ENCODE measurements around the gene TMEM205. TPM values are rescaled to one million over a fixed set of nuclear protein-coding genes. Genes with fewer than 3 reads are reported as not detected.

TMEM205 gene
- total and polyA plus RNA-seq, 2 of the 13 experiments (the other 11 are each of a cell fraction or from before 2014, with no cell fraction given), result 45.5 to 98.7 TPM

- no peak for TF ChIP-seq ELF3 (CRISPR knock-in tag; IDR thresholded peaks at IDR 0.05)
- no peak for TF ChIP-seq ZNF639 (CRISPR knock-in tag; conservative IDR thresholded peaks at IDR 0.05)
- peak; percentile 90 for TF ChIP-seq SP5 (CRISPR knock-in tag; IDR thresholded peaks at IDR 0.05; ENCODE audit: borderline replicate concordance, low read depth)
- TF ChIP-seq POLR2G (IDR thresholded peaks at IDR 0.05; ENCODE audit: low read depth, low read length), result peak; percentile 61
- TF ChIP-seq ZNF563 (CRISPR knock-in tag; IDR thresholded peaks at IDR 0.05), result peak; percentile 41; the same call in 1 of the 2 replicates
- 0 out of 2 replicates have a peak, but pooled peaks have one; percentile 26 for TF ChIP-seq SP4 (CRISPR knock-in tag; IDR thresholded peaks at IDR 0.05)
- TF ChIP-seq GATA4 (IDR thresholded peaks at IDR 0.05; ENCODE audit: borderline replicate concordance, low read depth), result peak; percentile 23; the same call in 1 of the 2 replicates
- TF ChIP-seq SIN3A (IDR thresholded peaks at IDR 0.05; ENCODE audit: borderline replicate concordance, low read depth, low read length), result 0 out of 2 replicates have a peak, but pooled peaks have one; percentile 23
- TF ChIP-seq, protein P1, sequence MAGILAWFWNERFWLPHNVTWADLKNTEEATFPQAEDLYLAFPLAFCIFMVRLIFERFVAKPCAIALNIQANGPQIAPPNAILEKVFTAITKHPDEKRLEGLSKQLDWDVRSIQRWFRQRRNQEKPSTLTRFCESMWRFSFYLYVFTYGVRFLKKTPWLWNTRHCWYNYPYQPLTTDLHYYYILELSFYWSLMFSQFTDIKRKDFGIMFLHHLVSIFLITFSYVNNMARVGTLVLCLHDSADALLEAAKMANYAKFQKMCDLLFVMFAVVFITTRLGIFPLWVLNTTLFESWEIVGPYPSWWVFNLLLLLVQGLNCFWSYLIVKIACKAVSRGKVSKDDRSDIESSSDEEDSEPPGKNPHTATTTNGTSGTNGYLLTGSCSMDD (CRISPR knock-in tag; IDR thresholded peaks at IDR 0.05), result no peak
- no peak for TF ChIP-seq JARID2 (CRISPR knock-in tag; IDR thresholded peaks at IDR 0.05; ENCODE audit: insufficient replicate concordance)
- no peak for TF ChIP-seq CCDC6 (CRISPR knock-in tag; IDR thresholded peaks at IDR 0.05)
- TF ChIP-seq PRMT3 (CRISPR knock-in tag; IDR thresholded peaks at IDR 0.05; ENCODE audit: borderline replicate concordance, low read depth), result no peak
- TF ChIP-seq SAP130 (CRISPR knock-in tag; IDR thresholded peaks at IDR 0.05; ENCODE audit: low read depth), result peak; percentile 70
- TF ChIP-seq MIER3 (CRISPR knock-in tag; IDR thresholded peaks at IDR 0.05; ENCODE audit: borderline replicate concordance), result no peak
- no peak for TF ChIP-seq LCORL (IDR thresholded peaks at IDR 0.05)
- TF ChIP-seq LCORL (CRISPR knock-in tag; IDR thresholded peaks at IDR 0.05), result peak; percentile 25; the same call in 1 of the 2 replicates
- TF ChIP-seq, protein P2, sequence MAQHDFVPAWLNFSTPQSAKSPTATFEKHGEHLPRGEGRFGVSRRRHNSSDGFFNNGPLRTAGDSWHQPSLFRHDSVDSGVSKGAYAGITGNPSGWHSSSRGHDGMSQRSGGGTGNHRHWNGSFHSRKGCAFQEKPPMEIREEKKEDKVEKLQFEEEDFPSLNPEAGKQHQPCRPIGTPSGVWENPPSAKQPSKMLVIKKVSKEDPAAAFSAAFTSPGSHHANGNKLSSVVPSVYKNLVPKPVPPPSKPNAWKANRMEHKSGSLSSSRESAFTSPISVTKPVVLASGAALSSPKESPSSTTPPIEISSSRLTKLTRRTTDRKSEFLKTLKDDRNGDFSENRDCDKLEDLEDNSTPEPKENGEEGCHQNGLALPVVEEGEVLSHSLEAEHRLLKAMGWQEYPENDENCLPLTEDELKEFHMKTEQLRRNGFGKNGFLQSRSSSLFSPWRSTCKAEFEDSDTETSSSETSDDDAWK (CRISPR knock-in tag; IDR thresholded peaks at IDR 0.05), result no peak
- 0 out of 2 replicates have a peak, but pooled peaks have one; percentile 8 for TF ChIP-seq FOXA3 (CRISPR knock-in tag; IDR thresholded peaks at IDR 0.05)
- TF ChIP-seq ZFP91 (CRISPR knock-in tag; IDR thresholded peaks at IDR 0.05; ENCODE audit: borderline replicate concordance), result no peak; the same call in 1 of the 2 replicates
- peak; percentile 67 for TF ChIP-seq ZNF687 (CRISPR knock-in tag; IDR thresholded peaks at IDR 0.05)
These were observed 6.6 kb downstream of the TMEM205 start, which contains the start of gene RAB3D (continued) for GRCh38 chr19:11339254-11340098.
